GM19395 (cell line): ENCODE results near the gene IQCN.
"Not testable (repeated sequence)": the region's sequence is repeated elsewhere in the genome, so short reads cannot be mapped to it uniquely, and the experiment has no call there.

ENCODE experiments used
- ATAC-seq: cut with Tn5 transposase; IDR thresholded peaks from one replicate; pipeline ENCODE4 v1.9.1; 2021; ENCODE audit warnings: mild to moderate bottlenecking, moderate library complexity; ENCODE audit not compliant: unreplicated experiment

The IQCN gene

GRCh38 chr19:18218600-18218999, 55.7 kb downstream of the IQCN start:
- ATAC-seq: no peak

- ATAC-seq: no peak
Measured at GRCh38 chr19:18218159-18218558, 56.1 kb downstream of the IQCN start.

- ATAC-seq: no peak
Measured at GRCh38 chr19:18216789-18217188, 57.5 kb downstream of the IQCN start.

GRCh38 chr19:18214779-18215433, 59.3 kb downstream of the IQCN start:
- no peak for ATAC-seq

- no peak for ATAC-seq
Measured at GRCh38 chr19:18211683-18212082, 62.6 kb downstream of the IQCN start.

- not testable (repeated sequence) for ATAC-seq
Measured at GRCh38 chr19:18209912-18210311, 64.3 kb downstream of the IQCN start.

- no peak for ATAC-seq
Measured at GRCh38 chr19:18208098-18208951, 65.9 kb downstream of the IQCN start.
